HCT116 (cell line): ENCODE data around the gene MIP.

Experiments
- CTCF ChIP-seq, 3 experiments: fragments of 200-600 bp in 1 of 3; sonication (generic) in 1 of 3; IDR thresholded peaks in 2 of 3; conservative IDR thresholded peaks in 1 of 3; 2 replicates each; pipeline ENCODE4 v1.5.1; 2012 to 2017; ENCODE audit warnings: low read depth in 2 of 3, low read length in 2 of 3, antibody characterized with exemption in 1 of 3, borderline replicate concordance in 1 of 3, control low read depth in 1 of 3, mild to moderate bottlenecking in 1 of 3, mixed read lengths in 1 of 3, mixed run types in 1 of 3, moderate library complexity in 1 of 3; ENCODE audit not compliant: insufficient read depth in 1 of 3
- ZBTB33 ChIP-seq: IDR thresholded peaks from 2 replicates; pipeline ENCODE4 v1.6.1; 2011; ENCODE audit warnings: mild to moderate bottlenecking, low read length, moderate library complexity; ENCODE audit not compliant: insufficient replicate concordance; ENCODE audit errors: extremely low read depth
- ZNF274 ChIP-seq: fragments of 200-500 bp; sonication (Bioruptor generic); IDR thresholded peaks from 2 replicates; pipeline ENCODE4 v1.6.1; 2014; ENCODE audit warnings: mild to moderate bottlenecking, low read depth, low read length, inconsistent platforms
- TF ChIP-seq, protein P1 (sequence below): IDR thresholded peaks from 2 replicates; pipeline ENCODE4 v1.6.1; 2012
- TF ChIP-seq, protein P2 (sequence below): IDR thresholded peaks from 2 replicates; pipeline ENCODE4 v1.6.1; 2012

DNA sequence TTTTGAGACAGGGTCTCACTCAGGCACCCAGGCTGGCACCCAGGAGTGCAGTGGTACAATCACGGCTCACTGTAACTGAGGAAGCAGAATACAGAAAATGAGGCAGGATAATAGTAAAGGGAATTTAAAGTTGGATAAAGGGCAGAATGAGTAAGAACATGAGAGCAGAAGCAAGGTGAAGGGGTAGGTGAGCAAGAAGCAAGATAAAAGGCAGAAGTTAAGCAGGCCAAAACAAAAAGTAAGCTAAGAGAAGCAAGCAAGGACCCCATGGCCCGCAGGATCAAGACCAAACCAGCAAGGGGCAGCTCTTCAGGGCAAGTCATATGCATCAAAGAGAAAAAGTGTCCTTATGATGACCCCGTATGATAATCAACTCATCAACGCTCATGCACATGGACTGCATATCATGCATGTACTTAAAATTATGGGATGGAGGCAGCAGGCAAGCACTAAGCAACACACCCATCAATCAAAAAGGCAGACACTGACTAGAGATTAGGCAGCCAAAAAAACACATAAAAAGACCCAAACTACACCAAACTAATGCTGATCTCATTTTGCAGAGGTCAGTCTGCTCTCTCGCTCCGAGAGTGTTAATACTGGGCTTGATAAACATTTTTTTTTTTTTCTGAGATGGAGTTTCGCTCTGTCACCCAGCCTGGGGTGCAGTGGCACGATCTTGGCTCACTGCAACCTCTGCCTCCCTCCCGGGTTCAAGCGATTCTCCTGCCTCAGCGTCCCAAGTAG is 16.9 kb downstream of the MIP start:
- TF ChIP-seq, protein P1, sequence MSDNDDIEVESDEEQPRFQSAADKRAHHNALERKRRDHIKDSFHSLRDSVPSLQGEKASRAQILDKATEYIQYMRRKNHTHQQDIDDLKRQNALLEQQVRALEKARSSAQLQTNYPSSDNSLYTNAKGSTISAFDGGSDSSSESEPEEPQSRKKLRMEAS, result no peak
- TF ChIP-seq, protein P2, sequence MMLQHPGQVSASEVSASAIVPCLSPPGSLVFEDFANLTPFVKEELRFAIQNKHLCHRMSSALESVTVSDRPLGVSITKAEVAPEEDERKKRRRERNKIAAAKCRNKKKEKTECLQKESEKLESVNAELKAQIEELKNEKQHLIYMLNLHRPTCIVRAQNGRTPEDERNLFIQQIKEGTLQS, result no peak
- no peak for TF ChIP-seq CTCF (IDR thresholded peaks at IDR 0.05 in 2 of 3, conservative IDR thresholded peaks at IDR 0.05 in 1 of 3; ENCODE audit: borderline replicate concordance in 1 of 3, insufficient read depth in 1 of 3, low read depth in 2 of 3, low read length in 2 of 3)
- TF ChIP-seq ZNF274, result no peak
- no peak for TF ChIP-seq ZBTB33
